Measurements from ENCODE around the gene LHCGR. TPM values are rescaled to one million over a fixed set of nuclear protein-coding genes. Genes with fewer than 3 reads are reported as not detected.
A peak's percentile ranks its signal among the peaks of the same experiment; 100 is the strongest.

LHCGR gene
- total RNA-seq, 1 experiment from 2014 or later: not detected

- no peak overlapping the region for H3K4me3 ChIP-seq (ENCODE audit: low read depth, low read length)
- Mint-ChIP-seq H3K36me3 (ENCODE audit: insufficient read depth, unreplicated experiment) (no peaks in the 10 kb centered on the region), H3K27me3 (ENCODE audit: insufficient read depth, unreplicated experiment) (peaks cover 10% of the 10 kb centered on the region), H3K4me1 (ENCODE audit: low read depth, unreplicated experiment) (peaks cover 6% of the 10 kb centered on the region), H3K4me3 (ENCODE audit: unreplicated experiment) (no peak overlapping the region), H3K27ac (ENCODE audit: unreplicated experiment) (no peak overlapping the region), H3K9me3 (ENCODE audit: unreplicated experiment) (peaks cover 6% of the 10 kb centered on the region)
- TF ChIP-seq, protein P1, sequence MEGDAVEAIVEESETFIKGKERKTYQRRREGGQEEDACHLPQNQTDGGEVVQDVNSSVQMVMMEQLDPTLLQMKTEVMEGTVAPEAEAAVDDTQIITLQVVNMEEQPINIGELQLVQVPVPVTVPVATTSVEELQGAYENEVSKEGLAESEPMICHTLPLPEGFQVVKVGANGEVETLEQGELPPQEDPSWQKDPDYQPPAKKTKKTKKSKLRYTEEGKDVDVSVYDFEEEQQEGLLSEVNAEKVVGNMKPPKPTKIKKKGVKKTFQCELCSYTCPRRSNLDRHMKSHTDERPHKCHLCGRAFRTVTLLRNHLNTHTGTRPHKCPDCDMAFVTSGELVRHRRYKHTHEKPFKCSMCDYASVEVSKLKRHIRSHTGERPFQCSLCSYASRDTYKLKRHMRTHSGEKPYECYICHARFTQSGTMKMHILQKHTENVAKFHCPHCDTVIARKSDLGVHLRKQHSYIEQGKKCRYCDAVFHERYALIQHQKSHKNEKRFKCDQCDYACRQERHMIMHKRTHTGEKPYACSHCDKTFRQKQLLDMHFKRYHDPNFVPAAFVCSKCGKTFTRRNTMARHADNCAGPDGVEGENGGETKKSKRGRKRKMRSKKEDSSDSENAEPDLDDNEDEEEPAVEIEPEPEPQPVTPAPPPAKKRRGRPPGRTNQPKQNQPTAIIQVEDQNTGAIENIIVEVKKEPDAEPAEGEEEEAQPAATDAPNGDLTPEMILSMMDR (IDR thresholded peaks at IDR 0.05; ENCODE audit: insufficient read depth in 1 of 2, low read depth in 1 of 2, low read length in 1 of 2, severe bottlenecking in 1 of 2, unreplicated experiment in 1 of 2): no peak
- no peak for DNase-seq
- intact Hi-C loops (cut with micrococcal nuclease; ENCODE audit: unreplicated experiment): no loop called here
- ChIA-PET CTCF (no interaction called here), POLR2A (no interaction called here)
- peaks cover 9% of the 10 kb centered on the region for H3K4me1 ChIP-seq
- no peaks in the 10 kb centered on the region for H3K9me3 ChIP-seq
- H3K27me3 ChIP-seq (replicated peaks; ENCODE audit: control insufficient read depth, insufficient read depth, low read length): no peaks in the 10 kb centered on the region
- BruUV-seq (replicated peaks): no TSS peak
- no peaks in the 10 kb centered on the region for H3K36me3 ChIP-seq (ENCODE audit: control insufficient read depth, insufficient read depth, low read length)
Measured at GRCh38 chr2:48768669-48769068, 13.1 kb upstream of the LHCGR start.

GRCh38 chr2:48767330-48767729 is 11.8 kb upstream of the LHCGR start:
- no peak overlapping the region for H3K4me3 Mint-ChIP-seq (ENCODE audit: unreplicated experiment)
- H3K27ac Mint-ChIP-seq (ENCODE audit: unreplicated experiment): no peak overlapping the region
- intact Hi-C loops (cut with micrococcal nuclease; ENCODE audit: unreplicated experiment): no loop called here
- peaks cover 6% of the 10 kb centered on the region for H3K9me3 Mint-ChIP-seq (ENCODE audit: unreplicated experiment)
- no peak overlapping the region for H3K4me3 ChIP-seq (ENCODE audit: low read depth, low read length)
- no peaks in the 10 kb centered on the region for H3K27me3 ChIP-seq (replicated peaks; ENCODE audit: control insufficient read depth, insufficient read depth, low read length)
- DNase-seq: peak; percentile 23 to 51
- peaks cover 10% of the 10 kb centered on the region for H3K27me3 Mint-ChIP-seq (ENCODE audit: insufficient read depth, unreplicated experiment)
- H3K9me3 ChIP-seq: no peaks in the 10 kb centered on the region
- no peaks in the 10 kb centered on the region for H3K36me3 ChIP-seq (ENCODE audit: control insufficient read depth, insufficient read depth, low read length)
- TF ChIP-seq, protein P1 (IDR thresholded peaks at IDR 0.05; ENCODE audit: insufficient read depth in 1 of 2, low read depth in 1 of 2, low read length in 1 of 2, severe bottlenecking in 1 of 2, unreplicated experiment in 1 of 2): no peak
- peaks cover 9% of the 10 kb centered on the region for H3K4me1 ChIP-seq
- BruUV-seq (replicated peaks): no TSS peak
- POLR2A ChIA-PET: no interaction called here
- CTCF ChIA-PET: no interaction called here
- peaks cover 6% of the 10 kb centered on the region for H3K4me1 Mint-ChIP-seq (ENCODE audit: low read depth, unreplicated experiment)
- H3K36me3 Mint-ChIP-seq (ENCODE audit: insufficient read depth, unreplicated experiment): no peaks in the 10 kb centered on the region

DNA sequence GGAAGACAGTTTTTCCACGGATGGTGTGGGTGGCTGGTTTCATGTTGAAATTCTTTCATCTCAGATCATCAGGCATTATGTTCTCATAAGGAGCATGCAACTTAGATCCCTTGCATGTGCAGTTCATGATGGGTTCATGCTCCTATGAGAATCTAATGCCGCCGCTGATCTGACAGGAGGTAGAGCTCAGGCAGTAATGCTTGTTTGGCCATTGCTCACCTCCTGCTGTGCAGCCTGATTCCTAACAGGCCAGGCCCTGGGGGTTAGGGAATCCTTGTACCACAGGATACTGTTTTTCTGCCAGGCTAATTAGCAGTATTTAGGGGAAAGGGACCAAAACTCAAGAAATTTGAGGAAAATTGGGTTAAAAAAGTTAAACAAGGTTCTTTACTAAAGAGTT is 5.3 kb upstream of the LHCGR start:
- intact Hi-C loops (cut with micrococcal nuclease; ENCODE audit: unreplicated experiment): no loop called here
- Histone ChIP-seq H3K36me3 (ENCODE audit: control insufficient read depth, insufficient read depth, low read length) (no peaks in the 10 kb centered on the region), H3K9me3 (0 out of 2 replicates have a peak, but pooled peaks cover 7% of the 10 kb centered on the region), H3K4me3 (ENCODE audit: low read depth, low read length) (no peak overlapping the region), H3K27me3 (replicated peaks; ENCODE audit: control insufficient read depth, insufficient read depth, low read length) (no peaks in the 10 kb centered on the region), H3K4me1 (no peaks in the 10 kb centered on the region)
- no peaks in the 10 kb centered on the region for H3K36me3 Mint-ChIP-seq (ENCODE audit: insufficient read depth, unreplicated experiment)
- no peak for DNase-seq
- H3K27ac Mint-ChIP-seq (ENCODE audit: unreplicated experiment): no peak overlapping the region
- no TSS peak for BruUV-seq (replicated peaks)
- TF ChIP-seq, protein P1 (IDR thresholded peaks at IDR 0.05; ENCODE audit: insufficient read depth in 1 of 2, low read depth in 1 of 2, low read length in 1 of 2, severe bottlenecking in 1 of 2, unreplicated experiment in 1 of 2): no peak
- peaks cover 5% of the 10 kb centered on the region for H3K27me3 Mint-ChIP-seq (ENCODE audit: insufficient read depth, unreplicated experiment)
- no peaks in the 10 kb centered on the region for H3K4me1 Mint-ChIP-seq (ENCODE audit: low read depth, unreplicated experiment)
- no peak overlapping the region for H3K4me3 Mint-ChIP-seq (ENCODE audit: unreplicated experiment)
- H3K9me3 Mint-ChIP-seq (ENCODE audit: unreplicated experiment): no peaks in the 10 kb centered on the region
- POLR2A ChIA-PET: no interaction called here
- CTCF ChIA-PET: no interaction called here
